Stomach (tissue), 4 donors: ENCODE results near the gene CFAP97D2.

ENCODE experiments used
- CTCF ChIP-seq, 7 experiments: fragments of 450-650 bp in 4 of 7; fragments of 200-600 bp in 3 of 7; sonication (generic) in 3 of 7; IDR thresholded peaks; one replicate each; pipeline ENCODE4 v1.5.1; 2016 to 2019; ENCODE audit warnings: antibody characterized with exemption in 7 of 7, control low read depth in 2 of 7, mild to moderate bottlenecking in 1 of 7
- EP300 ChIP-seq: sonication (generic); formaldehyde crosslinking; IDR thresholded peaks from one replicate; pipeline ENCODE4 v1.6.1; 2017; ENCODE audit warnings: antibody characterized with exemption
- POLR2AphosphoS5 ChIP-seq, 3 donors: sonication (generic); formaldehyde crosslinking; IDR thresholded peaks; one replicate each; pipeline ENCODE4 v1.6.1; 2016; ENCODE audit warnings: antibody characterized with exemption in 3 of 3

GRCh38 chr13:114224201-114224600 lies 45.1 kb downstream of the CFAP97D2 start:
- no peak for TF ChIP-seq CTCF (IDR thresholded peaks at IDR 0.05)
- TF ChIP-seq EP300, result no peak
- TF ChIP-seq POLR2AphosphoS5 (IDR thresholded peaks at IDR 0.05), result no peak
